ENCODE measurements around the gene LBHD2.

DNA sequence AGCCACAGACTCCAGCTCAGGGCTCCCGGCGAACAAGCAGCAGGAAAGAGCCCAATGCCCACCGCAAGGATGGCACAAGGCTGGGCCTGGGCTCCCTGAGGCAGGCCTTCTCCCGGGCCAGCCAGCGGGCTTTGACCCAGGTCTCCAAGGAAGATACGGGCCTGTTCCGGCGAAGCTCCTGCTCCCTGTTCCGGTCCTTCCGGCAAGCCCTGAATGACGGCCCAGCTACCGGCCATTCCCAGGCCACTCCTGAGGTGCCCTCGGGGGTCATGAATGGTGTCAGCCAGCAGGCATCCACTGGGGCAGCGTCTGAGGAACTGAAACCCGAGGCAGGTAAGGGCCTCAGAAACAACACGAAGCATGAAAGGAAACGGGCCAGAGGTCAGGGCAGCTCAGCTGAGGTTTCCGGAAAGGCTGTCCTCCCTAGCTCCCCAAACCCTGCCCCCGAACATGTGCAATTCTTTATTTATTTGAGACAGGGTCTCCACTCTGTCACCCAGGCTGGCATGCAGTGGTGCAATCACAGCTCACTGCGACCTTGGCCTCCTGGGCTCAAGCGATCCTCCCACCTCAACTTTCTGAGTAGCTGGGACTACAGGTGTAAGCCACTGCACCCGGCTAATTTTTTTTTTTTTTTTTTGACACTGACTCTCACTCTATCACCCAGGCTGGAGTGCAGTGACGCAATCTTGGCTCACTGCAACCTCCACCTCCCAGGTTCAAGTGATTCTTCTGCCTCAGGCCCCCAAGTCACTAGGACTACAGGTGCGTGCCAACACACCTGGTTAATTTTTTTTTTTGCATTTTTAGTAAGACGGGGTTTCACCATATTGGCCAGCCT, 16.5 kb downstream of the LBHD2 start:
- no peak for TF ChIP-seq CTCF (IDR thresholded peaks at IDR 0.05)
- TF ChIP-seq, protein P1, sequence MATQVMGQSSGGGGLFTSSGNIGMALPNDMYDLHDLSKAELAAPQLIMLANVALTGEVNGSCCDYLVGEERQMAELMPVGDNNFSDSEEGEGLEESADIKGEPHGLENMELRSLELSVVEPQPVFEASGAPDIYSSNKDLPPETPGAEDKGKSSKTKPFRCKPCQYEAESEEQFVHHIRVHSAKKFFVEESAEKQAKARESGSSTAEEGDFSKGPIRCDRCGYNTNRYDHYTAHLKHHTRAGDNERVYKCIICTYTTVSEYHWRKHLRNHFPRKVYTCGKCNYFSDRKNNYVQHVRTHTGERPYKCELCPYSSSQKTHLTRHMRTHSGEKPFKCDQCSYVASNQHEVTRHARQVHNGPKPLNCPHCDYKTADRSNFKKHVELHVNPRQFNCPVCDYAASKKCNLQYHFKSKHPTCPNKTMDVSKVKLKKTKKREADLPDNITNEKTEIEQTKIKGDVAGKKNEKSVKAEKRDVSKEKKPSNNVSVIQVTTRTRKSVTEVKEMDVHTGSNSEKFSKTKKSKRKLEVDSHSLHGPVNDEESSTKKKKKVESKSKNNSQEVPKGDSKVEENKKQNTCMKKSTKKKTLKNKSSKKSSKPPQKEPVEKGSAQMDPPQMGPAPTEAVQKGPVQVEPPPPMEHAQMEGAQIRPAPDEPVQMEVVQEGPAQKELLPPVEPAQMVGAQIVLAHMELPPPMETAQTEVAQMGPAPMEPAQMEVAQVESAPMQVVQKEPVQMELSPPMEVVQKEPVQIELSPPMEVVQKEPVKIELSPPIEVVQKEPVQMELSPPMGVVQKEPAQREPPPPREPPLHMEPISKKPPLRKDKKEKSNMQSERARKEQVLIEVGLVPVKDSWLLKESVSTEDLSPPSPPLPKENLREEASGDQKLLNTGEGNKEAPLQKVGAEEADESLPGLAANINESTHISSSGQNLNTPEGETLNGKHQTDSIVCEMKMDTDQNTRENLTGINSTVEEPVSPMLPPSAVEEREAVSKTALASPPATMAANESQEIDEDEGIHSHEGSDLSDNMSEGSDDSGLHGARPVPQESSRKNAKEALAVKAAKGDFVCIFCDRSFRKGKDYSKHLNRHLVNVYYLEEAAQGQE (IDR thresholded peaks at IDR 0.05; ENCODE audit: insufficient read depth in 1 of 2, low read depth in 2 of 2, low read length in 1 of 2) = no peak

Measured in Panc1 (cell line).